Stimulated activated CD8-positive, alpha-beta memory T cell treated with anti-CD3 and anti-CD28 coated beads, Interleukin-7, amount 100 ng/mL, for 24 hours (primary cell): Measurements from ENCODE around the gene NAALADL2.

Experiments
- DNase-seq: peaks from one replicate; pipeline ENCODE4 v3.0.0-alpha.2; 2020; ENCODE audit warnings: low read depth

NAALADL2 gene

DNA sequence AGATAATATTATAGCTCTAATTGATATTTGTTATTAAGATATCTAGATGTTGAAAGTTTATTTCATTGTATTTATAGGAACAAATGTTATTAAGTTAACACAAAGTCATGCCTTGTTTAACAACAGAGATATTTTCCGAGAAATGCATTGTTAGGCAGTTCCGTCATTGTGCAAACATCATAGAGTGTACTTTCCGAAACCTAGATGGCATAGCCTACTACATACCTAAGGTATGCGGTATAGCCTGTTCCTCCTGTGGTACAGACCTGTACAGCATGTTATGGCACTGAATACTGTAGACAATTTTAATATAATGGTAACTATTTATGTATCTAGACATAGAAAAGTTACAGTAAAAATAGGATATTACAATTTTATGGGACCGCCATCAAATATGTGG is 114.3 kb downstream of the NAALADL2 start:
- DNase-seq, result no peak

- DNase-seq, result no peak
Observed at GRCh38 chr3:174986685-174987084, 127.6 kb downstream of the NAALADL2 start.

GRCh38 chr3:175001091-175001490 is 142.0 kb downstream of the NAALADL2 start:
- no peak for DNase-seq

GRCh38 chr3:175002732-175003143 is 143.6 kb downstream of the NAALADL2 start:
- no peak for DNase-seq

DNA sequence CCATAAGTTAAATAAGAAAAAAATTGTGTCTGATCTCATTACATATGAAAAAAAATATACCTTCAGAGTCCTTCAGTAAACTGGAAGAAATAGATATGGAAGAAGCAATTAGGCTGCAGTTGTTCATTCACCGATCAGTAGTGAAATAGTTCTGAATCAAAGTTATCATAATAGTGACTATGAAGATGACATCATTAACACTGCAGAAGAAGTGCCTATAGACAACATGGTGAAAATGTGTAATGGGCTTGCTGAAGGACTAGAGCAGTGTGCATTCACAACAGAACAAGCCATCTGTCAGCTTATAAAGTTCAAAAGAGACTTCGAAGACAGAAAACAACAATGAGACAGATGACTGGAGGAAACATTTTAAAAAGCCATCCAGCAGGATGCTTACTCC is 144.5 kb downstream of the NAALADL2 start:
- no peak for DNase-seq

DNA sequence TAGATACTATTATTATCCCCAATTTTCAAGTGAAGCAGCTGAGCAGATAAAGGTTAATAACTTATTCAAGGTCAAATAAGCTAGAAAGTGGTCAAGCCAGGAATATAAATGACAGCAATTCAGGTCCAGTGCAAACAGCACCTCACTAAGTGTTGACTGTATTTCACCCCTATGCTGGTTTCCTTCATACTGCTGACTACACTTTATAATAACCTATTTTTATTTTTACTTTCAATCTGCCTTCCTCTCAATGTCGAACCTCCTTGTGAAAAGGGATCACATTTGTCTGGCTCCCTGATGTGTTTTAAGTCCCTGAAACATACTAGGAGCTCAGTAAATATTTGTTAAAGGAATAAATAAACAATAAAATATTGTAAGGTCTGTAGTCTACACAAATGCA is 146.1 kb downstream of the NAALADL2 start:
- DNase-seq, result no peak

DNA sequence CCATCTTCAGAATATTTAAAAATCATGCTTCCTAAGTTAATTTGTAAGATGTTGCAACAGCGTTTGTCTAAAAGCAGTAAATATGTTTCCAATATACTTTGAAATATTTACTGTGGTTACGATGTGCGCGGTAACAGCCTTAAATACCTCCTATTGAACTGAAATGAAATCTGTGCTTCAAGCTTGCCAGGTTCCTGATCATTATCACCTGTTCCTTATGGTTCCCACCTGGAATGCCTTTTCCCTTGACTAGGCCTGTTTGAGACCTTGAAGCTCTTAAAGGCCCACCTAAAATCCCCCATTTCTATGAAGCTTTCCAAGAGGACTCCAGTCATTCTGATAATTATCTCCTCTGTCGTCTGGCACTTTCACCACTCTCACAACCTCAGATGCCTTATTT is 146.7 kb downstream of the NAALADL2 start:
- DNase-seq, result no peak

GRCh38 chr3:175007306-175007705 is 148.2 kb downstream of the NAALADL2 start:
- DNase-seq, result no peak

DNA sequence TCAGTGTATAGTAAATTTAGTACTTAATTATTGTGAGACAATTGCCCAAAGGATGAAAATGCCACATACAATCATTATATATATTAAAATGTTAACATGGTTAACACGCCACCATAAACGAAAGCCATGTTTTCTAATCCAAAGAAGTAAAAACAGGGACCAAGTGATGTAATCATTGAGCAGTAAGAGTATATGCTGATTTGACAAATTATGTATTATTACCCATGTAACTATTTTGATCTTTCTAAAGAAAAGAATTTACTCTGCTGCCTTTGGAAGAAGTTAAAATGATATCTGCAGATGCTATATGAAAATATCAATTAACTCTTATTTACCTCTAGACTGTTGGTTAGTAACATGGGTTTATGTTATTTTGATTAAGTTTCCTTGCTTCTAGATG is 150.2 kb downstream of the NAALADL2 start:
- DNase-seq, result no peak

- DNase-seq, result no peak
Observed at GRCh38 chr3:175015056-175015635, 156.0 kb downstream of the NAALADL2 start.

GRCh38 chr3:175018946-175019727 is 160.0 kb downstream of the NAALADL2 start:
- DNase-seq, result no peak

- DNase-seq, result no peak
Observed at GRCh38 chr3:175020101-175020500, 161.0 kb downstream of the NAALADL2 start.

DNA sequence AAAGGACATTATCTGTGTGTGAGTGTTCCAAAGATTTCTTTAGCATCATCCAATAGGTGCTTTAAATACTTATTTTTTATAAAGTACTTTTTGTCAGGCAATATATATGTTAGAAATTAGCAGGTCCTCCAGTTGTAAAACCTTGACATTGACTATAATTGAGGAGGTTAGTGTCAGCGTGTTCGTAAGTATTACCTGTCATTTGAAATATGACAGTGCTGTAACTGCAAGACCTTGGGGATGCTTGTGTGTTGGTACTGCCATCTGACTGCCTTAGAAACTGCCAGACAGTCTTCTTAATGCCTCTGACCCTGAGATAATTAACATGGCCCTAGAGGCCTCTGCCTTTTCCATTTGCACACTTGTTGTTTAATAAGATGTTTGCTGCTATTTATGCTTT is 170.7 kb downstream of the NAALADL2 start:
- no peak for DNase-seq

- DNase-seq, result no peak
Observed at GRCh38 chr3:175039875-175040274, 180.7 kb downstream of the NAALADL2 start.

GRCh38 chr3:175041369-175041768 is 182.2 kb downstream of the NAALADL2 start:
- no peak for DNase-seq

DNA sequence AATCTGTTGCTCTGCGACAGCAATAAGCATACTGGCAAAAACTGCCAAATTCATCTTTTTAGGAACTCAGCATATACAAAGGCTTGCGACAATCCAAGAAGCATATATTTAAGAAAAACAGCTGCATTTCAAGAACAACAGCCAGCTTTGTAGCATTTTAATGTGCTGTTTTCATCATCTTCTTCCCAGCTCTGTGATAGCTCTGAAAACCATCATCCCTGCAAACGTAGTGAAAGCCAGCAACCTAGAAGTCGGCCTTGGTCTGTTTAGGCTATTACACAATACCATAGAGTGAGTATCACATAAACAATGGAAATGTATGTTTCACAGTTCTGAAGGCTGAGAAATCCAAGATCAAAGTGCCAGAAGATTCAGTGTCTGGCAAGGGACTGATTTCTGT is 187.5 kb downstream of the NAALADL2 start:
- DNase-seq, result no peak

- DNase-seq, result no peak
Observed at GRCh38 chr3:175047786-175048185, 188.7 kb downstream of the NAALADL2 start.

GRCh38 chr3:175057401-175057800 is 198.3 kb downstream of the NAALADL2 start:
- no peak for DNase-seq

GRCh38 chr3:175059788-175060187 is 200.7 kb downstream of the NAALADL2 start:
- DNase-seq, result no peak

DNA sequence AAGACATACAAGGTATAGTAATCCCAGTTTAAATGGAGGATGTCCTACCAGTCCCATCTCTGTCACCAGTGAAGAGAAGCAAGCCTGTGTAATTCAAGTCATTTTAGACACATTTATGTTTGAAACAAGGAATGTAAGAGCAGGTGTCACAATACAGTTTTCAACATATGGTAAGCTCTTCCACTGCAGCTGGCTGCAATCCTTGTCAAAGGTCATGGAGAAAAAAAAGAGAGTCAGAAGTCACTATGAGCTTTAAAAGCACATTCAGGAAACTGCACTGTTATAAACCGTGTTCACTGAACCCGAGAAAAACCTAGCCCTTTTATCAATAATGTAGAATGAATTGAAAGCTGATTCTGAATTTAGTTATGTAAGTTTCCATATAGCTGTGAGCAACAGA is 206.4 kb downstream of the NAALADL2 start:
- no peak for DNase-seq

- no peak for DNase-seq
Observed at GRCh38 chr3:175066617-175067415, 207.7 kb downstream of the NAALADL2 start.

DNA sequence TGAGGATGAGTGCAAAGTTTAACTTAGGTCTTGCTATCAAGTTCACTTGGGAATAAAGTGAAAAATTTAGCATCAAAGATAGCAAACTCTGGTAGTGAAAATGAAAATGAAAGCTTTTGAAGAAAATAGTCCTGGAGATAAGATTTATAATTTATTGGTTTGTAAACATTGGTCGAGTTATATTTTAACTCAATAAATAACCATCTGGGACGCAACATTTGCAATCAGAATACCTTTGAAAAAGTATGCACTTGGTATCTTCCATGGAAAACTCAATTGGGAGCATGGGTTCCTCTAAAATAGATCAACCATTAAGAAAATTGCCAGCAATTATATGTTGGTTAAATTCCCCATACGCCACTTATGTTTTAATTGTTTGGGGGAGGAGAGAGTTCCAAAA is 209.5 kb downstream of the NAALADL2 start:
- DNase-seq, result no peak

DNA sequence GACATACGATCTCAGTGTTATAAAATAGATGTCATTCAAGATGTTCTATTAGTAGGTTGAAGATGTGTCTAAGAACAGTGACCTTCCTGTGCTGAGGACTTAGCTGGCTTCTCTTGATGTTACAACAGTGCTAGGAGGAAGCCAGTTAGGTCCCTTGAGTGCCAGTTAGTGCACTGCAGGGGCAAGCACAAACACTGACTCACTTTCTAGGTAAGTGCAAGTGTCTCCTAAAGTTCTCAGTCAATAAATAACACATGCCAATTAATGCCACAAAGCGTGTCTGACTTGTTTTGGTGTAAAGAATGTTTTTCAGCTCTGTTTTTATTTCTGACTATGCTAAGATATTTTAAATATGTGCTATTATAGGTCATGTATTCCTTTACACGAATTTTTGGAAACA is 211.8 kb downstream of the NAALADL2 start:
- DNase-seq, result no peak
